HG03442 (cell line): ENCODE results near the gene FGF1.

Experiments
- ATAC-seq: cut with Tn5 transposase; IDR thresholded peaks from one replicate; pipeline ENCODE4 v1.9.1; 2021; ENCODE audit warnings: mild to moderate bottlenecking, moderate library complexity; ENCODE audit not compliant: unreplicated experiment

Gene FGF1

DNA sequence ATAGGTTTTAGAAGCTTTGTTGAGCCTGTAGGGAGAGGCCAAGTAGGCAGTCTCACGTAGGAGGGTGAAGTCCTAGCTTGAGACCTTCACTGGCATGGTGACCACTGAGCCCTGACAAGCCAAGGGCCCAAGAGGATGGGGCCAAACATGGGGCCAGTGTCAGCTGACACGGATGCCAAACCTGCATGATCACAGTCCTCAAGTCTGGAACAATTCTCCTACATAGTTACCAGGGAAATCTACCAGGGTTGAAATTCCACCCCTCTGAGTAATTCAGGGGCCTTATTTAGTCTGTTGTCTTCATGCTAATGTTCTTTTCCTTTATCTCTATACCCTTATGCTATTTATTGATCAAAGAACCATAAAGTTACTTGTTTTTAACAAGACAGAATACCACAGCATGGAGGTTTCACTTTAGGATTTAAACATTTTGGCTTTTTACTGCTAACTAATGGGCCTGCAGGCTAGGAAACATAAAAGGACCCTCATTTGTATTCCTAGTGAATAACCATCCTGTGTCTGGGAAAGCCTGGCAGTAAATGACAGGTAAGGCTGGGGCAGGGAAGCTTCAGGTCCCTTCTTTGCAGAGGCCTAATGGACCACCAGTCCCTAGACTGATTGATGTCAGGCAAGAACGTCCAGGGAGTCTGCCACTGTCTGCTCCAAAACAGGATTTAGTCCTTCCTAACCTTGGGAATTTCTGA, 140.8 kb downstream of the FGF1 start:
- ATAC-seq: no peak

DNA sequence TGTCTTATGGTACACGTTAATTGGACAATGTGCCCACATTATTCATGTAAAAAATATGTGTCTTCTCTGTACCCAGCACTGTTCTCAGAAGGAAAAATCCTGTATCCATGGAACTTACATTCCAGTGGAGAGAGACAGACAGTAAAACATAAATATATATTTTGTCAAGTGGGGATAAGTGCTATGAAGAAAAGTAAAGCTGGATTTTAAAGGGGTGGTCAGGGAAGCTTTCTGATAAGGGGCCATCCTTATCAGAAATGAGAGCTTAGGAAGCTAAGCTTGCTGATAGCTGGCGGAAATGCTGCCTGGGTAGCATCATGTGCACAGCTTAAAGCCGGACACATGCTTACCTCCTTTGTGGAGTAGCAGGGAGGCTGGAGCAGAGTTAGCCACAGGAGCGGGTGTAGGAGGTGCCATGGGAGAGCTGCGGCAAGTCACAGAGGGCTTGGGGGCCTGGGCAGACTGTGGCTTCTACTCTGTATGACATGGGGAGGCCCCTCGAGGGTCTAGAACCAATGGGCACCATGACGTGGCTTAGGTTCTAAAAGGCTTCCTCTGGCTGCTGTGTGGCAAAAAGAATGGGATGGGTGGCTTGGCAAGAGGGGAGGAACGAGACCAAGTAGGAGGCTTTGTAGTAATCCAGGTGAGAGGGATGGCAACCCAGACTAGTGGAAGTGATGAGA, 141.7 kb downstream of the FGF1 start:
- ATAC-seq: no peak

- no peak for ATAC-seq
These were observed 143.0 kb downstream of the FGF1 start for GRCh38 chr5:142542906-142543305.
